K562 (cell line): Measurements from ENCODE around the gene ARHGEF17. TPM values are rescaled to one million over a fixed set of nuclear protein-coding genes. Genes with fewer than 3 reads are reported as not detected.

Source experiments
- CAMTA2 ChIP-seq: fragments of 250-450 bp; sonication (Bioruptor Pico); conservative IDR thresholded peaks from 2 replicates; pipeline ENCODE4 v1.5.1; 2022
- FOXJ3 ChIP-seq: sonication (generic); formaldehyde crosslinking; IDR thresholded peaks from 2 replicates; pipeline ENCODE4 v1.4.0; 2020; ENCODE audit warnings: mild to moderate bottlenecking, missing genetic modification reagents
- FOXP1 ChIP-seq: sonication (generic); formaldehyde crosslinking; IDR thresholded peaks from 2 replicates; pipeline ENCODE4 v1.8.0; 2022; ENCODE audit warnings: mild to moderate bottlenecking, missing genetic modification reagents
- GABPA ChIP-seq: fragments of 200-800 bp; sonication (Bioruptor generic); conservative IDR thresholded peaks from 2 replicates; pipeline ENCODE4 v1.6.1; 2016; ENCODE audit warnings: low read depth, missing genetic modification characterization, missing compliant biosample characterization
- GATA2 ChIP-seq: sonication (generic); formaldehyde crosslinking; IDR thresholded peaks from 2 replicates; pipeline ENCODE4 v1.4.0; 2020; ENCODE audit warnings: mild to moderate bottlenecking, missing genetic modification reagents
- GATAD2B ChIP-seq: fragments of 450-650 bp; IDR thresholded peaks from 2 replicates; pipeline ENCODE4 v1.6.1; 2017; ENCODE audit warnings: mild to moderate bottlenecking, borderline replicate concordance
- MYC ChIP-seq, 2 experiments: fragments of 250-450 bp in 1 of 2; sonication (Bioruptor Pico) in 1 of 2; IDR thresholded peaks; 2 replicates each; pipeline versions ENCODE4 v1.5.1 to v1.6.1; 2012 to 2021; ENCODE audit warnings: low read depth in 2 of 2, borderline replicate concordance in 1 of 2, improper control_type of control experiment in 1 of 2, low read length in 1 of 2, mild to moderate bottlenecking in 1 of 2, moderate library complexity in 1 of 2
- PHB ChIP-seq: fragments of 250-450 bp; sonication (Bioruptor Pico); IDR thresholded peaks from 2 replicates; pipeline ENCODE4 v1.5.0; 2021
- PRPF4 ChIP-seq: fragments of 200-400 bp; formaldehyde crosslinking; IDR thresholded peaks from one replicate; pipeline ENCODE4 v1.6.1; 2017; ENCODE audit warnings: low read length, low read depth, mild to moderate bottlenecking; ENCODE audit not compliant: insufficient read depth, poor library complexity, severe bottlenecking
- PYGO2 ChIP-seq: fragments of 450-650 bp; IDR thresholded peaks from 2 replicates; pipeline ENCODE4 v1.6.1; 2016; ENCODE audit warnings: mild to moderate bottlenecking, missing genetic modification characterization, moderate library complexity, missing compliant biosample characterization
- SAFB ChIP-seq: fragments of 200-400 bp; formaldehyde crosslinking; IDR thresholded peaks from 2 replicates; pipeline ENCODE4 v1.6.1; 2017; ENCODE audit warnings: low read depth, low read length, borderline replicate concordance
- U2AF1 ChIP-seq: fragments of 200-400 bp; formaldehyde crosslinking; optimal IDR thresholded peaks from 2 replicates; pipeline ENCODE3; 2017; ENCODE audit warnings: mild to moderate bottlenecking, low read depth, low read length, moderate library complexity
- ZFP36 ChIP-seq: fragments of 150-350 bp; IDR thresholded peaks from 2 replicates; pipeline ENCODE4 v1.6.1; 2018; ENCODE audit warnings: low read length, low read depth; ENCODE audit not compliant: partially characterized antibody
- ZNF174 ChIP-seq: fragments of 250-450 bp; sonication (Bioruptor Pico); IDR thresholded peaks from 2 replicates; pipeline ENCODE4 v1.4.0; 2020; ENCODE audit warnings: mild to moderate bottlenecking
- ZNF3 ChIP-seq: fragments of 250-450 bp; sonication (Bioruptor Pico); IDR thresholded peaks from 2 replicates; pipeline ENCODE4 v1.5.0; 2021; ENCODE audit warnings: mild to moderate bottlenecking, moderate library complexity
- ZNF316 ChIP-seq: fragments of 450-650 bp; IDR thresholded peaks from 2 replicates; pipeline ENCODE4 v1.6.1; 2016
- ZNF436 ChIP-seq: fragments of 250-450, 450-650 bp; sonication (Bioruptor Pico); formaldehyde crosslinking; IDR thresholded peaks from 2 replicates; pipeline ENCODE4 v1.7.0; 2020; ENCODE audit warnings: mild to moderate bottlenecking
- ZNF57 ChIP-seq: fragments of 450-650 bp; formaldehyde crosslinking; IDR thresholded peaks from 2 replicates; pipeline ENCODE4 v1.4.0; 2020; ENCODE audit warnings: mild to moderate bottlenecking, moderate library complexity
- ZNF583 ChIP-seq: fragments of 250-450 bp; sonication (Bioruptor Pico); IDR thresholded peaks from 2 replicates; pipeline ENCODE4 v1.4.0; 2020
- ZNF695 ChIP-seq: fragments of 450-650 bp; formaldehyde crosslinking; IDR thresholded peaks from 2 replicates; pipeline ENCODE4 v1.4.0; 2020; ENCODE audit warnings: mild to moderate bottlenecking, moderate library complexity
- polyA plus RNA-seq, 8 experiments: library from polyadenylated mRNA; depleted of rRNA in 4 of 8; stranded (reverse) in 5 of 8; unstranded in 3 of 8; fragments of >200 nt; fragmentation: Nextera tagmentation in 2 of 8; fragmentation: Illumina TruSeq in 1 of 8; extraction: Ambion mirVana in 2 of 8; extraction: Trizol in 1 of 8; gene quantifications; 2 replicates each; pipeline versions ENCODE4 v1.2.1 to v1.2.3, GENCODE V29; 2011 to 2014; ENCODE audit warnings: inconsistent platforms in 1 of 8, missing spikeins in 1 of 8
- total RNA-seq, 7 experiments: library from RNA; depleted of rRNA in 6 of 7; stranded (reverse); fragments of >200 nt in 6 of 7; fragmentation: Illumina TruSeq in 2 of 7; extraction: Trizol in 2 of 7; gene quantifications; 2 replicates each; pipeline versions ENCODE4 v1.2.1 to v1.2.3, GENCODE V29; 2011 to 2021; ENCODE audit warnings: low replicate concordance in 1 of 7
- TF ChIP-seq, protein P1 (sequence below): IDR thresholded peaks from 2 replicates; pipeline ENCODE4 v1.6.1; 2011; ENCODE audit warnings: borderline replicate concordance, low read depth, mild to moderate bottlenecking, moderate library complexity, low read length; ENCODE audit not compliant: insufficient read depth, poor library complexity, severe bottlenecking
- TF ChIP-seq, protein P2 (sequence below): fragments of 250-450 bp; sonication (Bioruptor Pico); IDR thresholded peaks from 2 replicates; pipeline ENCODE4 v1.6.1; 2021; ENCODE audit warnings: mild to moderate bottlenecking
- TF ChIP-seq, protein P3 (sequence below): sonication (generic); formaldehyde crosslinking; IDR thresholded peaks from 2 replicates; pipeline ENCODE4 v1.8.1; 2023; ENCODE audit warnings: mild to moderate bottlenecking, missing genetic modification reagents

Gene ARHGEF17
- total and polyA plus RNA-seq, 9 of the 15 experiments (the other 6 are each of a cell fraction or from before 2014, with no cell fraction given), result 0.04 to 0.68 (median 0.10) TPM; not detected in 2

DNA sequence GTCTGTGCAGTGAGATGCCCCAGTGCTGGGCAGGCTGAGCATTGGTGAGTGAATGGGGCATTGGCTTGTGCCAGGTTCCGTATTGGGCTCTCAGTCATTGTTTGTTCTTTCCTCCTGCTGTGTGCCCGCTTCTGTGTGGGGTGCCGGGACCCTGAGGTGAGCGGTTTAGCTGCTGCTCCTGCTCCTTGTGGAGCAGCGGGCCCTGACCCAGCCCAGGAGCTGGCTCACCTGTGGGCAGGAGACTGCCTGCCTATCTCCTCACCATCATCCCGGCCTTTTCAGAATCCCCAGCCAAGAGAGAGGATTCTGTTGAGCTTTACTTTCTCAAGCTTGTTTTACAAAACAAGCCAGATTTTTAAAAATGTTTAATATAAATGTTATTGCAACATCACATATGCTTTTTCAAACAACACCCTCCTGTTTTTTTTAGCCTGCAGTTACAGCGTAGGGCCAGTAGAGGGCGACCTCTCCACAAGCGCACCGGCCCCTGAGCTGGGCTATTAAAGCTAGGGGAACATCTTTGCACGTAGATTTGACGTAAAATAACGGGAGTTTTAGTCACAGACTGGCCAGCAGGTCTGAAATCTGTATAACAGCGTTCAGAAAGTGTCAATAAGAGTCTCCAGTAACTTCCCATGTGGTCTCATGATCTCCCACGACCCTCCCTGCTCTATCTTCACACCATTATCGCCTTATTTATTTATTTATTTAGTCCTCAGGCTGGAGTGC lies 43.0 kb downstream of the ARHGEF17 start (continued):
- TF ChIP-seq, protein P1, sequence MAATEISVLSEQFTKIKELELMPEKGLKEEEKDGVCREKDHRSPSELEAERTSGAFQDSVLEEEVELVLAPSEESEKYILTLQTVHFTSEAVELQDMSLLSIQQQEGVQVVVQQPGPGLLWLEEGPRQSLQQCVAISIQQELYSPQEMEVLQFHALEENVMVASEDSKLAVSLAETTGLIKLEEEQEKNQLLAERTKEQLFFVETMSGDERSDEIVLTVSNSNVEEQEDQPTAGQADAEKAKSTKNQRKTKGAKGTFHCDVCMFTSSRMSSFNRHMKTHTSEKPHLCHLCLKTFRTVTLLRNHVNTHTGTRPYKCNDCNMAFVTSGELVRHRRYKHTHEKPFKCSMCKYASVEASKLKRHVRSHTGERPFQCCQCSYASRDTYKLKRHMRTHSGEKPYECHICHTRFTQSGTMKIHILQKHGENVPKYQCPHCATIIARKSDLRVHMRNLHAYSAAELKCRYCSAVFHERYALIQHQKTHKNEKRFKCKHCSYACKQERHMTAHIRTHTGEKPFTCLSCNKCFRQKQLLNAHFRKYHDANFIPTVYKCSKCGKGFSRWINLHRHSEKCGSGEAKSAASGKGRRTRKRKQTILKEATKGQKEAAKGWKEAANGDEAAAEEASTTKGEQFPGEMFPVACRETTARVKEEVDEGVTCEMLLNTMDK, result peak; percentile 23
- TF ChIP-seq ZNF316 (no peak), ZFP36 (no peak), ZNF57 (CRISPR knock-in tag) (no peak), U2AF1 (no peak), PHB (CRISPR knock-in tag) (no peak), ZNF3 (CRISPR knock-in tag) (no peak), GABPA (tag) (no peak), ZNF695 (CRISPR knock-in tag) (no peak), MYC (IDR thresholded peaks at IDR 0.05; ENCODE audit: low read depth, low read length) (0 out of 2 replicates have a peak, but pooled peaks have one; percentile 43), MYC (CRISPR knock-in tag; IDR thresholded peaks at IDR 0.05; ENCODE audit: borderline replicate concordance, low read depth) (no peak), CAMTA2 (CRISPR knock-in tag) (no peak), FOXP1 (no peak), ZNF174 (CRISPR knock-in tag) (no peak), PYGO2 (tag) (no peak), GATA2 (CRISPR knock-in tag) (no peak), GATAD2B (no peak), ZNF583 (no peak), PRPF4 (no peak), ZNF436 (CRISPR knock-in tag) (no peak), SAFB (no peak), FOXJ3 (CRISPR knock-in tag) (no peak)
- TF ChIP-seq, protein P2, sequence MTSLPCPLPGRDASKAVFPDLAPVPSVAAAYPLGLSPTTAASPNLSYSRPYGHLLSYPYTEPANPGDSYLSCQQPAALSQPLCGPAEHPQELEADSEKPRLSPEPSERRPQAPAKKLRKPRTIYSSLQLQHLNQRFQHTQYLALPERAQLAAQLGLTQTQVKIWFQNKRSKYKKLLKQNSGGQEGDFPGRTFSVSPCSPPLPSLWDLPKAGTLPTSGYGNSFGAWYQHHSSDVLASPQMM, result no peak
- TF ChIP-seq, protein P3, sequence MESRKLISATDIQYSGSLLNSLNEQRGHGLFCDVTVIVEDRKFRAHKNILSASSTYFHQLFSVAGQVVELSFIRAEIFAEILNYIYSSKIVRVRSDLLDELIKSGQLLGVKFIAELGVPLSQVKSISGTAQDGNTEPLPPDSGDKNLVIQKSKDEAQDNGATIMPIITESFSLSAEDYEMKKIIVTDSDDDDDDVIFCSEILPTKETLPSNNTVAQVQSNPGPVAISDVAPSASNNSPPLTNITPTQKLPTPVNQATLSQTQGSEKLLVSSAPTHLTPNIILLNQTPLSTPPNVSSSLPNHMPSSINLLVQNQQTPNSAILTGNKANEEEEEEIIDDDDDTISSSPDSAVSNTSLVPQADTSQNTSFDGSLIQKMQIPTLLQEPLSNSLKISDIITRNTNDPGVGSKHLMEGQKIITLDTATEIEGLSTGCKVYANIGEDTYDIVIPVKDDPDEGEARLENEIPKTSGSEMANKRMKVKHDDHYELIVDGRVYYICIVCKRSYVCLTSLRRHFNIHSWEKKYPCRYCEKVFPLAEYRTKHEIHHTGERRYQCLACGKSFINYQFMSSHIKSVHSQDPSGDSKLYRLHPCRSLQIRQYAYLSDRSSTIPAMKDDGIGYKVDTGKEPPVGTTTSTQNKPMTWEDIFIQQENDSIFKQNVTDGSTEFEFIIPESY (CRISPR knock-in tag), result no peak
